ENCODE results near the gene TMEM140. TPM values are rescaled to one million over a fixed set of nuclear protein-coding genes. Genes with fewer than 3 reads are reported as not detected.

TMEM140 gene
- polyA plus RNA-seq, 1 donor from 2014 or later: 34.7 TPM

GRCh38 chr7:135150072-135150782 lies 2.4 kb downstream of the TMEM140 start:
- Mint-ChIP-seq H3K27me3 (no peaks in the 10 kb centered on the region), H3K36me3 (peaks cover 16% of the 10 kb centered on the region), H3K27ac (peak overlapping the region; percentile 35 to 98 (median 43)), H3K9me3 (peaks cover 2 to 10% (median 2%) of the 10 kb centered on the region in 3 donors), H3K4me1 (peaks cover 38 to 73% (median 46%) of the 10 kb centered on the region in 3 donors), H3K4me3 (peak overlapping the region; percentile 55 to 97 (median 94))

GRCh38 chr7:135151132-135151531 lies 3.3 kb downstream of the TMEM140 start:
- H3K36me3 Mint-ChIP-seq: peaks cover 16% of the 10 kb centered on the region

GRCh38 chr7:135151533-135151932 lies 3.7 kb downstream of the TMEM140 start:
- Mint-ChIP-seq H3K4me3 (peak overlapping the region; percentile 38 to 97 (median 66)), H3K36me3 (peaks cover 18% of the 10 kb centered on the region), H3K9me3 (peaks cover 2 to 20% (median 9%) of the 10 kb centered on the region in 3 donors), H3K27me3 (no peaks in the 10 kb centered on the region), H3K27ac (peak overlapping the region; percentile 43 to 97 (median 92)), H3K4me1 (peaks cover 34 to 67% (median 48%) of the 10 kb centered on the region in 3 donors)

More at GRCh38 chr7:135151132-135151531, 3.3 kb downstream of the TMEM140 start:
- Mint-ChIP-seq H3K9me3 (peaks cover 2 to 16% (median 8%) of the 10 kb centered on the region in 3 donors), H3K4me3 (peak overlapping the region; percentile 38 to 97 (median 66)), H3K4me1 (peaks cover 35 to 71% (median 46%) of the 10 kb centered on the region in 3 donors), H3K27me3 (no peaks in the 10 kb centered on the region), H3K27ac (peak overlapping the region; percentile 43 to 97 (median 92))

GRCh38 chr7:135152442-135152841 lies 4.6 kb downstream of the TMEM140 start:
- H3K27me3 Mint-ChIP-seq: no peaks in the 10 kb centered on the region
- H3K4me1 Mint-ChIP-seq: peaks cover 33 to 63% (median 44%) of the 10 kb centered on the region in 3 donors
- H3K36me3 Mint-ChIP-seq: peaks cover 18% of the 10 kb centered on the region
- peak overlapping the region in 1 of 4 donors; percentile 46 for H3K4me3 Mint-ChIP-seq
- H3K27ac Mint-ChIP-seq: peak overlapping the region in 1 of 3 donors; percentile 92
- peaks cover 2 to 26% (median 13%) of the 10 kb centered on the region in 3 donors for H3K9me3 Mint-ChIP-seq

GRCh38 chr7:135154734-135155133 lies 6.9 kb downstream of the TMEM140 start:
- Mint-ChIP-seq H3K27ac (no peak overlapping the region), H3K4me1 (peaks cover 28 to 55% (median 42%) of the 10 kb centered on the region in 3 donors), H3K4me3 (no peak overlapping the region), H3K9me3 (peaks cover 2 to 26% (median 13%) of the 10 kb centered on the region in 3 donors), H3K36me3 (peaks cover 18% of the 10 kb centered on the region), H3K27me3 (no peaks in the 10 kb centered on the region)

DNA sequence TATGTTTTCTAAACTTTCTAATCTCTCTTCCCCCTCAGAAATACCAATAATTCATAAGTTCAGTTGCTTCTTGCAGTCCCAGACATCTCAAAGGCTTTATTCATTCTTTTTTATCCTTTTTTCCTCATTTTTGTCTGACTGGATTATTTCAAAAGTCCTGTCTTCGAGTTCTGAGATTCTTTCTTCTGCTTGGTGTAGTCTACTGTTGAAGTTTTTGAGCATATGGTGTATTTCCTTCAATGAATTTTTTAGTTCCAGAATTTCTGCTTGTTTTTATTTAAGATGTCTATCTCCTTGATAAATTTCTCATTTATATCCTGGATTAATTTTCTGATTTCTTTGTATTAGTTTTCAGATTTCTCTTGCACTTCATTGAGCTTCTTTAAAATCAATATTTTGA lies 8.4 kb downstream of the TMEM140 start:
- Mint-ChIP-seq H3K9me3 (peaks cover 2 to 26% (median 13%) of the 10 kb centered on the region in 3 donors), H3K27me3 (no peaks in the 10 kb centered on the region), H3K36me3 (peaks cover 18% of the 10 kb centered on the region), H3K4me3 (no peak overlapping the region), H3K27ac (no peak overlapping the region), H3K4me1 (peaks cover 42 to 56% (median 45%) of the 10 kb centered on the region in 3 donors)

GRCh38 chr7:135158141-135158655 lies 10.3 kb downstream of the TMEM140 start:
- peaks cover 0 to 27% (median 13%) of the 10 kb centered on the region in 3 donors for H3K9me3 Mint-ChIP-seq
- peaks cover 17% of the 10 kb centered on the region for H3K36me3 Mint-ChIP-seq
- H3K27ac Mint-ChIP-seq: no peak overlapping the region
- no peaks in the 10 kb centered on the region for H3K27me3 Mint-ChIP-seq
- H3K4me1 Mint-ChIP-seq: peaks cover 43 to 53% (median 48%) of the 10 kb centered on the region in 3 donors
- H3K4me3 Mint-ChIP-seq: no peak overlapping the region

GRCh38 chr7:135158874-135159273 lies 11.0 kb downstream of the TMEM140 start:
- H3K4me1 Mint-ChIP-seq: peaks cover 43 to 49% (median 45%) of the 10 kb centered on the region in 3 donors
- H3K36me3 Mint-ChIP-seq: peaks cover 14% of the 10 kb centered on the region
- H3K27me3 Mint-ChIP-seq: no peaks in the 10 kb centered on the region
- H3K27ac Mint-ChIP-seq: peak overlapping the region in 1 of 3 donors; percentile 73
- H3K4me3 Mint-ChIP-seq: no peak overlapping the region
- H3K9me3 Mint-ChIP-seq: peaks cover 0 to 27% (median 11%) of the 10 kb centered on the region in 3 donors

DNA sequence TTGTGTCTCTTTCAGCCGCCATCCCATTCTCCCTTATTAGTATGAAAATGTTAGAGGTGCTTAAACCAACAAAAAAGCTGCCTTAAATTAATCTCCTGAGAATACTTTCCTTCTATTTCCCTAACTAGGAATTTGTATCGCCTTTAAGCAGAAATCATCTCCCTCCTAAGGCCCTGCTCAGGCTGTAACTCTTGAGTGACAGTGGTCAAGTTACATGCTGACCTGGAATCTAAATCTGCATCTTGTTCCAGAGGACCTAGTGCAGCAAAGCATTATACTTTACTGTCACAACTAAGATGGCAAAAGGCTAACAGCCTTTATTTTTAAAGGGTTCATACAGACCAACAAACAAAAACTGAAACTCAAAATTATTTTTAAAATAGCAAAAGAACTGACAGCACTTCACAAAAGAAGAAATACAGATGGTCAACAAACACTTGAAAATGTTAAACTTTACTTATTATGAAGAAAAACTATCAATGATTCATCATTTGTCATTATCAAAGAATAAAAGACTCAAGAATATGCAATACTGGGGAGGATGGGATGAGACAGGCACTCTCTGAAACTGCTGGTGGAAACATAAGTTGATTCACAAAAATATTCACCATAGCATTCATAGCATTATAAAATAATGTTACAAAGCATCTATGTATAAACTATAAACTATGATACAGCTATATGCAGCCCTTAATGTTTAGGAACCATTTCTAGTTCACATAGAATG lies 11.7 kb downstream of the TMEM140 start:
- peak overlapping the region; percentile 34 to 93 (median 70) for H3K27ac Mint-ChIP-seq
- H3K27me3 Mint-ChIP-seq: no peaks in the 10 kb centered on the region
- H3K4me1 Mint-ChIP-seq: peaks cover 39 to 44% (median 44%) of the 10 kb centered on the region in 3 donors
- H3K36me3 Mint-ChIP-seq: peaks cover 8% of the 10 kb centered on the region
- H3K4me3 Mint-ChIP-seq: peak overlapping the region in 3 of 4 donors; percentile 46 to 87 (median 77)
- H3K9me3 Mint-ChIP-seq: peaks cover 0 to 27% (median 11%) of the 10 kb centered on the region in 3 donors

DNA sequence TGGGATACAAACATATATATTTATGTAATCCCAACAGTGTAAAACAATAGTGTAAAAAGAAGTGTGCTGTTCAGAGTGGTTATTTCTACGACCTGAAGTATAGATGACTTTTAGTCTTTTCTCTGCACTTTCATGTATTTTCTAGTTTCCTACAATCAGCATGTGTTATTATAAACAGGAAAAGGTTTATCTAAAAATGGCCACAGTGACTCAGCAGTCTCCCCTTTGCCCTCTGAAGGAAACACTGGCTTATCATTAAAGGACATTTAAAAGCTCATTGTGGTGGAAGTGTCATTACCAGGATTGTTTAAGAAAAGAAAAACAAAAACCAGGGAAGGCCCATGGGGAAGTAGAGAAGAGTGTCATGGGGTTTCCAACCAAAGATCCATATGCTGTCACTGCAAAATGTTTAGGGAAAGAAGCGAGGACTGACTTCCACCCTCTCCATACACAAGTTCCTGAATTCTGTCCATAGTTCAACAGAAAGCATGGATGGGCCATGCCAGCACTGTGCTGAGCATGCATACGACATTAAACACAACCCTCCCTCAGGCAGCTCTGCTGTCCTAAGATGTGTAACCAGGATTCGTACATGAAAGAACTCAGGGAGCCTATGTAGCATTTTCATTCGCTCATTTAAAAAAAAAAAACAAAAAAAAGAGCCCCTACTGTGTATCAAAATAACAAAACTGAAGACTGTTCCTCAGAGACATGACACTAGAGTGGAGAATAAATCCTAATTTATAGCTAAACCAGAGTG lies 12.4 kb downstream of the TMEM140 start:
- Mint-ChIP-seq H3K36me3 (peaks cover 8% of the 10 kb centered on the region), H3K27ac (peak overlapping the region; percentile 70 to 93 (median 84)), H3K4me1 (peaks cover 39 to 42% (median 40%) of the 10 kb centered on the region in 3 donors), H3K4me3 (peak overlapping the region; percentile 46 to 87 (median 66)), H3K9me3 (peaks cover 0 to 20% (median 10%) of the 10 kb centered on the region in 3 donors), H3K27me3 (no peaks in the 10 kb centered on the region)

DNA sequence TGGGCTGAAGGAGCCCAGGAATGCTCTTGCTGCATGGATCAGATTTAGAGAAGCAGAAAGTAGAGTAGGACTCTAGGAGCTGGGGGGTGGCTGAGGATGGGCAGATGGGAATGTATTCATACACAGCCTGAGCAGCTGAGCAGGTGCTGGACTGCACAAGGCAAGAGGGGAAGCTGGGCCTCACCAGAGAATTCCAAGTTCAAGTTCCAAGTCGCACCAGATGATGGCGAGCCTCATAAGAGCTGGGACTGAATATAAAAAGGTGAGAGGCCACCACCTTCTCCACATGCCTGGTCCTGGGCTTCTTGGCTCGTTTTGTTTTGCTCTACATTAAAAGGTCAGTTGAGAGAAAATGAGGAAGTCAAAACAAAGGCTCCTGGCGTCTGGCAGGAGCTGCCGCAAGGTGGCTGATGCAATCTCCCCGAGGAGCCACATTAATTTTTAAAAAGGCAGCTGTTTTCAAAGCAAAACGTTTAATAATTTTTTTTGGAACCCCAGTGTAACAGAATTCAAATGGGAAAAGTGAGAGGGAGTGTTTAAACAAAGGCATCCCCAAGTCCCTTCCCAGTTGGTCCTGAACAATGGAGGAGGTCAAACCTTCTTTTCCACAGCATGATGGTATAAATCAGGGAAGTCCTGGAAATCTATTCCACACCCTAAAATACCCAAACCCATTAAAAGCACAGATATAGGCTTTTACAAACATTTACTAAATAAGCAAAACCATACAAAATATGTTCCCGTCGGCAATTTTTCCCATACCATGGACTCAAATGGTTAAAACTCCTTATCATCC lies 13.2 kb downstream of the TMEM140 start:
- Mint-ChIP-seq H3K4me3 (peak overlapping the region; percentile 27 to 87 (median 56)), H3K4me1 (peaks cover 39 to 46% (median 43%) of the 10 kb centered on the region in 3 donors), H3K36me3 (peaks cover 8% of the 10 kb centered on the region), H3K27me3 (no peaks in the 10 kb centered on the region), H3K9me3 (peaks cover 0 to 16% (median 6%) of the 10 kb centered on the region in 3 donors), H3K27ac (peak overlapping the region; percentile 70 to 92 (median 84))

GRCh38 chr7:135161669-135162068 lies 13.8 kb downstream of the TMEM140 start:
- peaks cover 6% of the 10 kb centered on the region for H3K36me3 Mint-ChIP-seq
- peaks cover 0 to 10% (median 3%) of the 10 kb centered on the region in 3 donors for H3K9me3 Mint-ChIP-seq
- no peaks in the 10 kb centered on the region for H3K27me3 Mint-ChIP-seq
- H3K4me1 Mint-ChIP-seq: peaks cover 38 to 43% (median 42%) of the 10 kb centered on the region in 3 donors
- peak overlapping the region in 2 of 4 donors; percentile 27 to 80 for H3K4me3 Mint-ChIP-seq
- peak overlapping the region in 2 of 3 donors; percentile 63 to 92 for H3K27ac Mint-ChIP-seq

GRCh38 chr7:135162382-135163001 lies 14.6 kb downstream of the TMEM140 start:
- Mint-ChIP-seq H3K9me3 (peaks cover 0 to 5% (median 0%) of the 10 kb centered on the region in 3 donors), H3K4me3 (no peak overlapping the region), H3K27me3 (no peaks in the 10 kb centered on the region), H3K4me1 (peaks cover 42 to 45% (median 44%) of the 10 kb centered on the region in 3 donors), H3K27ac (peak overlapping the region; percentile 16 to 64 (median 53)), H3K36me3 (peaks cover 6% of the 10 kb centered on the region)

Data from IgD-negative memory B cell (primary cell).